OCI-LY3 (cell line): ENCODE data around the gene HECW1.

Experiments used
- H2AFZ ChIP-seq: fragments of 200-600, 300-600 bp; shearing (Covaris generic); 2 replicates; pipeline ENCODE4 v1.6.0; 2014; ENCODE audit warnings: antibody characterized with exemption, low read depth, low read length
- H3K27ac ChIP-seq: fragments of 200-600, 300-600 bp; sonication (generic); 2 replicates; pipeline ENCODE4 v1.5.1; 2014; ENCODE audit warnings: mild to moderate bottlenecking, low read length, moderate library complexity, mixed read lengths
- H3K27me3 ChIP-seq: fragments of 200-600, 300-600 bp; sonication (generic); 2 replicates; pipeline ENCODE4 v1.6.1; 2014; ENCODE audit warnings: low read depth, low read length, mixed read lengths
- H3K36me3 ChIP-seq: fragments of 200-600, 300-600 bp; sonication (generic); replicated peaks from 2 replicates; pipeline ENCODE3; 2014; ENCODE audit warnings: low read depth, low read length, mixed read lengths
- H3K4me1 ChIP-seq: fragments of 300-600, 200-600 bp; sonication (generic); 2 replicates; pipeline ENCODE4 v1.6.1; 2014; ENCODE audit warnings: low read length, mixed read lengths
- H3K4me2 ChIP-seq: fragments of 200-600, 300-600 bp; sonication (generic); 2 replicates; pipeline ENCODE4 v1.6.1; 2014; ENCODE audit warnings: low read length, mixed read lengths
- H3K4me3 ChIP-seq: fragments of 300-600, 200-600 bp; sonication (generic); 2 replicates; pipeline ENCODE4 v1.5.1; 2014; ENCODE audit warnings: antibody characterized with exemption, mild to moderate bottlenecking, low read length, moderate library complexity
- H3K79me2 ChIP-seq: fragments of 300-600, 200-600 bp; shearing (Covaris generic); 2 replicates; pipeline ENCODE4 v1.6.1; 2014; ENCODE audit warnings: mild to moderate bottlenecking, low read length, mixed read lengths
- H3K9ac ChIP-seq: fragments of 300-600, 200-600 bp; shearing (Covaris generic); 2 replicates; pipeline ENCODE4 v1.6.0; 2014; ENCODE audit warnings: mild to moderate bottlenecking, low read length, moderate library complexity
- H3K9me3 ChIP-seq: fragments of 200-600, 300-600 bp; shearing (Covaris generic); 2 replicates; pipeline ENCODE4 v1.6.1; 2014; ENCODE audit warnings: low read length, mixed read lengths; ENCODE audit not compliant: insufficient read depth
- H4K20me1 ChIP-seq: fragments of 200-600, 300-600 bp; sonication (generic); 2 replicates; pipeline ENCODE4 v1.6.1; 2016; ENCODE audit warnings: low read length, mixed read lengths; ENCODE audit not compliant: insufficient read depth
- CTCF ChIP-seq: fragments of 200-600, 300-600 bp; sonication (generic); IDR thresholded peaks from 2 replicates; pipeline ENCODE4 v1.5.1; 2014; ENCODE audit warnings: antibody characterized with exemption, low read length, low read depth
- EZH2phosphoT487 ChIP-seq: fragments of 200-600 bp; shearing (Covaris generic); IDR thresholded peaks from 2 replicates; pipeline ENCODE4 v1.6.1; 2018; ENCODE audit warnings: antibody characterized with exemption, mixed run types, low read depth

Gene HECW1

DNA sequence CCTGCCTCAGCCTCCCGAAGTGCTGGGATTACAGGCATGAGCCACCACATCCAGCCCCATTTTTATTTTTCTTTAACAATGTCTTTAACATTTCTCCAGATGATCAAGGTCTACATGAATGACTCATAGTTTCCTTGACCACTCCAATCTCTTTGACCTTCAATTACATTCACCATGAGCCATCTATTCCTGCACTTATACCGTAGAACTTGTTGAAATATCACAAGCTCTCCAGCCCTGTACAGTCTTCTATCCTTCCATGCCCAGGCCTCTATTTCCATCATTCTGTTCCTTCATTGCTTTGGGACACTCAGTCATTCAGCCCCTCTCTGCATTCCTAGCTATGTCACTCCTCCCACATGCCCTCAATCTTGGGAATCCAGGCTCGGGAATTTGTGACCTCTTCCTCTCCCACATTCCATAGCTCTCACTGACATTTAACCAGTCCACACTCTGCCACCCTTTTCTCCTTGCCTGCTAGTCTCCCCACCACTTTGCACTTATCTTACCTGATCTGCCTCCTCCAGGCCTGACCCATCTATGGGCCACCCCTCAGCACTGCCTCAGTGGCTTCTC is 318.7 kb downstream of the HECW1 start:
- Histone ChIP-seq H3K9me3 (no peaks in the 10 kb centered on the region), H3K4me3 (no peak overlapping the region), H3K27me3 (no peaks in the 10 kb centered on the region), H3K9ac (no peak overlapping the region), H3K36me3 (no peaks in the 10 kb centered on the region), H4K20me1 (no peaks in the 10 kb centered on the region), H3K4me2 (no peak overlapping the region), H3K79me2 (no peaks in the 10 kb centered on the region), H2AFZ (no peak overlapping the region), H3K4me1 (no peaks in the 10 kb centered on the region), H3K27ac (no peak overlapping the region)
- TF ChIP-seq EZH2phosphoT487 (no peak), CTCF (no peak)

- H3K4me2 ChIP-seq = no peak overlapping the region
- no peaks in the 10 kb centered on the region for H3K9me3 ChIP-seq
- H3K9ac ChIP-seq = no peak overlapping the region
- H2AFZ ChIP-seq = no peak overlapping the region
- TF ChIP-seq EZH2phosphoT487 = no peak
- TF ChIP-seq CTCF = no peak
- no peaks in the 10 kb centered on the region for H4K20me1 ChIP-seq
- no peaks in the 10 kb centered on the region for H3K36me3 ChIP-seq
- H3K79me2 ChIP-seq = no peaks in the 10 kb centered on the region
- H3K4me3 ChIP-seq = no peak overlapping the region
- no peaks in the 10 kb centered on the region for H3K4me1 ChIP-seq
- H3K27ac ChIP-seq = no peak overlapping the region
- H3K27me3 ChIP-seq = no peaks in the 10 kb centered on the region
Observed at GRCh38 chr7:43433639-43434038, 321.2 kb downstream of the HECW1 start.

- H3K36me3 ChIP-seq = no peaks in the 10 kb centered on the region
- H3K79me2 ChIP-seq = no peaks in the 10 kb centered on the region
- H3K9ac ChIP-seq = no peak overlapping the region
- no peak overlapping the region for H3K4me2 ChIP-seq
- no peak overlapping the region for H3K4me3 ChIP-seq
- H3K27ac ChIP-seq = no peak overlapping the region
- no peaks in the 10 kb centered on the region for H3K27me3 ChIP-seq
- H3K4me1 ChIP-seq = peaks cover 12% of the 10 kb centered on the region; the same call in 1 of the 2 replicates
- H3K9me3 ChIP-seq = no peaks in the 10 kb centered on the region
- TF ChIP-seq EZH2phosphoT487 (no peak), CTCF (no peak)
- no peak overlapping the region for H2AFZ ChIP-seq
- H4K20me1 ChIP-seq = no peaks in the 10 kb centered on the region
Observed at GRCh38 chr7:43437001-43437400, 324.6 kb downstream of the HECW1 start.

DNA sequence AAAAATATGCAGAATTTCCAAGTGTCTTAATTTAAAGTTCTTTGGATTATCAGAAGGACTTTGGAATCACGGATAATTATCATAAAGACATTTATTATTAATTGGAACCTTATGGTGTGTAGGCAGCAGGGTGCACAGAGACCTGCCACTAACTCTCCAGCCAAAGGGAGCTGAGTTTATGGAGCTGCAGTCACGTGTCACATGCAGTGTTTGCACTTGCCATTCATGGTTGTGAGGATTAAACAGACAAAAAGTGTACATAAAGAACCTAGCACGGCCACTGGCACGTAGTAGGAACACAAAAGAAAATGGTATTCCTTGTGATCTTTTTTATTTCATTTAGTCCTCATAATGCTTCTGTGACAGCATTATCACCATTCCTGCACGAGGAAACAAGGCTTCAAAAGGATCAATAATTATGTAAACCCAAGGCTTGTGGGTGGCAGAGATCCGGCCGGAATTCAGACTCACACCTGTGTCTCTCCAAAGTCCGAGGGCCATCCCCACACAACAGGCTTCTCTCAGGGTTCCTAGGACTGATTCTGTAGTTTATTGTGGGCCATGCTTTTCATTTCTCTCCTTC is 326.5 kb downstream of the HECW1 start:
- peaks cover 14% of the 10 kb centered on the region; the same call in 1 of the 2 replicates for H3K4me1 ChIP-seq
- H3K9me3 ChIP-seq = no peaks in the 10 kb centered on the region
- H3K4me2 ChIP-seq = no peak overlapping the region
- H2AFZ ChIP-seq = peak overlapping the region; percentile 97
- H3K27me3 ChIP-seq = no peaks in the 10 kb centered on the region
- no peak overlapping the region for H3K4me3 ChIP-seq
- no peaks in the 10 kb centered on the region for H4K20me1 ChIP-seq
- no peak overlapping the region for H3K9ac ChIP-seq
- H3K36me3 ChIP-seq = no peaks in the 10 kb centered on the region
- TF ChIP-seq CTCF (no peak), EZH2phosphoT487 (no peak)
- no peak overlapping the region for H3K27ac ChIP-seq
- no peaks in the 10 kb centered on the region for H3K79me2 ChIP-seq
